ENCODE measurements around the gene RAB3GAP2. TPM values are rescaled to one million over a fixed set of nuclear protein-coding genes. Genes with fewer than 3 reads are reported as not detected.

Gene RAB3GAP2
- total RNA-seq, 2 experiments from 2014 or later = 34.7 to 39.4 TPM

GRCh38 chr1:220124542-220124941 is 147.7 kb downstream of the RAB3GAP2 start:
- Mint-ChIP-seq H3K4me1 (ENCODE audit: low read depth) (peaks cover 11% of the 10 kb centered on the region), H3K9me3 (no peaks in the 10 kb centered on the region), H3K27ac (peak overlapping the region; percentile 34), H3K27me3 (no peaks in the 10 kb centered on the region), H3K36me3 (ENCODE audit: low read depth) (peaks cover 59% of the 10 kb centered on the region), H3K4me3 (no peak overlapping the region)
- Histone ChIP-seq H3K27me3 (ENCODE audit: control insufficient read depth in 1 of 2, insufficient read depth in 2 of 2, low read length in 2 of 2) (no peaks in the 10 kb centered on the region), H3K27ac (ENCODE audit: low read depth in 1 of 2, low read length in 2 of 2) (no peak overlapping the region), H3K9me3 (ENCODE audit: control insufficient read depth in 1 of 2, insufficient read depth in 1 of 2, low read length in 2 of 2) (peaks cover 0 to 3% of the 10 kb centered on the region in 2 experiments), H3K4me3 (ENCODE audit: low read length) (no peak overlapping the region), H3K36me3 (ENCODE audit: insufficient read depth, low read length) (peaks cover 26% of the 10 kb centered on the region), H3K4me1 (ENCODE audit: insufficient read depth, low read length) (no peaks in the 10 kb centered on the region)
- intact Hi-C loops (cut with DNase I, micrococcal nuclease) = no loop called here
- DNase-seq (no peak), ATAC-seq (ENCODE audit: poor library complexity) (no peak)
- ChIA-PET POLR2A (no interaction called here), CTCF (interaction anchor here (1.2 to 3.9 kb wide), 2 partner anchors 9 to 11 kb away, joined by 3 to 13 read pairs; no protein-coding TSS in a partner anchor)
- no peak for TF ChIP-seq CTCF (IDR thresholded peaks at IDR 0.05)

GRCh38 chr1:220123889-220124288 is 148.4 kb downstream of the RAB3GAP2 start:
- Mint-ChIP-seq H3K4me1 (ENCODE audit: low read depth) (peaks cover 10% of the 10 kb centered on the region), H3K4me3 (no peak overlapping the region), H3K27ac (peak overlapping the region; percentile 34), H3K9me3 (no peaks in the 10 kb centered on the region), H3K27me3 (no peaks in the 10 kb centered on the region), H3K36me3 (ENCODE audit: low read depth) (peaks cover 56% of the 10 kb centered on the region)
- ChIA-PET POLR2A (no interaction called here), CTCF (interaction anchor here (0.8 to 3.9 kb wide), 4 partner anchors 8 to 12 kb away, joined by 3 to 13 read pairs (median 4); no protein-coding TSS in a partner anchor)
- ATAC-seq (ENCODE audit: poor library complexity) (no peak), DNase-seq (peak in 4 of 14 experiments; percentile 7 to 17 (median 10))
- Histone ChIP-seq H3K36me3 (ENCODE audit: insufficient read depth, low read length) (peaks cover 23% of the 10 kb centered on the region), H3K27me3 (ENCODE audit: control insufficient read depth in 1 of 2, insufficient read depth in 2 of 2, low read length in 2 of 2) (no peaks in the 10 kb centered on the region), H3K4me3 (ENCODE audit: low read length) (no peak overlapping the region), H3K4me1 (ENCODE audit: insufficient read depth, low read length) (no peaks in the 10 kb centered on the region), H3K9me3 (ENCODE audit: control insufficient read depth in 1 of 2, insufficient read depth in 1 of 2, low read length in 2 of 2) (no peaks in the 10 kb centered on the region), H3K27ac (ENCODE audit: low read depth in 1 of 2, low read length in 2 of 2) (no peak overlapping the region)
- peak; percentile 37 for TF ChIP-seq CTCF (IDR thresholded peaks at IDR 0.05)
- intact Hi-C loops (cut with DNase I, micrococcal nuclease) = no loop called here

GRCh38 chr1:220123066-220123465 is 149.2 kb downstream of the RAB3GAP2 start:
- ATAC-seq (ENCODE audit: poor library complexity) (no peak), DNase-seq (no peak)
- Mint-ChIP-seq H3K36me3 (ENCODE audit: low read depth) (peaks cover 51% of the 10 kb centered on the region), H3K4me3 (no peak overlapping the region), H3K27ac (no peak overlapping the region), H3K27me3 (no peaks in the 10 kb centered on the region), H3K9me3 (no peaks in the 10 kb centered on the region), H3K4me1 (ENCODE audit: low read depth) (peaks cover 10% of the 10 kb centered on the region)
- no peaks in the 10 kb centered on the region for H3K4me1 ChIP-seq (ENCODE audit: insufficient read depth, low read length)
- H3K27me3 ChIP-seq (ENCODE audit: control insufficient read depth in 1 of 2, insufficient read depth in 2 of 2, low read length in 2 of 2) = no peaks in the 10 kb centered on the region
- ChIA-PET CTCF (interaction anchor here (1.2 to 3.9 kb wide), 2 partner anchors 10 to 12 kb away, joined by 5 to 13 read pairs; no protein-coding TSS in a partner anchor), POLR2A (no interaction called here)
- no peak for TF ChIP-seq CTCF (IDR thresholded peaks at IDR 0.05)
- H3K4me3 ChIP-seq (ENCODE audit: low read length) = no peak overlapping the region
- H3K36me3 ChIP-seq (ENCODE audit: insufficient read depth, low read length) = peaks cover 21% of the 10 kb centered on the region
- H3K9me3 ChIP-seq (ENCODE audit: control insufficient read depth in 1 of 2, insufficient read depth in 1 of 2, low read length in 2 of 2) = no peaks in the 10 kb centered on the region
- no peak overlapping the region for H3K27ac ChIP-seq (ENCODE audit: low read depth in 1 of 2, low read length in 2 of 2)
- intact Hi-C loops (cut with DNase I, micrococcal nuclease) = no loop called here

All from CD4-positive, alpha-beta T cell (primary cell).